Endodermal cell (in vitro differentiated cells): ENCODE measurements around the gene GRIP1. TPM values are rescaled to one million over a fixed set of nuclear protein-coding genes. Genes with fewer than 3 reads are reported as not detected.

ENCODE experiments used
- DNase-seq: peaks from one replicate; pipeline ENCODE4 v3.0.0-alpha.2; 2017
- H3K27ac ChIP-seq: 2 replicates; pipeline ENCODE4 v1.5.1; 2013; ENCODE audit warnings: mild to moderate bottlenecking, low read depth, low read length, moderate library complexity
- H3K27me3 ChIP-seq: 2 replicates; pipeline ENCODE4 v1.6.1; 2013; ENCODE audit warnings: mild to moderate bottlenecking, low read length, moderate library complexity; ENCODE audit not compliant: insufficient read depth, control insufficient read depth, poor library complexity, severe bottlenecking
- H3K36me3 ChIP-seq: 2 replicates; pipeline ENCODE4 v1.7.0; 2013; ENCODE audit warnings: mild to moderate bottlenecking, low read length, moderate library complexity; ENCODE audit not compliant: control insufficient read depth, insufficient read depth
- H3K4me1 ChIP-seq: one replicate; pipeline ENCODE4 v1.7.0; 2013; ENCODE audit warnings: low read length; ENCODE audit not compliant: control insufficient read depth, insufficient read depth
- H3K4me3 ChIP-seq: 2 replicates; pipeline ENCODE4 v1.5.1; 2013; ENCODE audit warnings: mild to moderate bottlenecking, low read length, moderate library complexity
- H3K9ac ChIP-seq: 2 replicates; pipeline ENCODE4 v1.6.1; 2013; ENCODE audit warnings: mild to moderate bottlenecking, low read length, moderate library complexity; ENCODE audit not compliant: poor library complexity, severe bottlenecking; ENCODE audit errors: extremely low read depth
- H3K9me3 ChIP-seq: 2 replicates; pipeline ENCODE4 v1.6.1; 2013; ENCODE audit warnings: mild to moderate bottlenecking, low read length, moderate library complexity; ENCODE audit not compliant: control insufficient read depth
- H3K27ac Mint-ChIP-seq: 2 replicates; pipeline ENCODE4 v1.8.0; 2020; ENCODE audit warnings: mixed read lengths
- H3K27me3 Mint-ChIP-seq: 2 replicates; pipeline ENCODE4 v1.8.0; 2021; ENCODE audit warnings: mild to moderate bottlenecking, mixed read lengths; ENCODE audit not compliant: insufficient read depth
- H3K36me3 Mint-ChIP-seq: 2 replicates; pipeline ENCODE4 v1.8.0; 2020; ENCODE audit warnings: low read depth, mixed read lengths
- H3K4me1 Mint-ChIP-seq: 2 replicates; pipeline ENCODE4 v1.8.0; 2020; ENCODE audit warnings: mixed read lengths
- H3K4me3 Mint-ChIP-seq: 2 replicates; pipeline ENCODE4 v1.8.0; 2020; ENCODE audit warnings: mild to moderate bottlenecking, moderate library complexity, mixed read lengths
- H3K9me3 Mint-ChIP-seq: 2 replicates; pipeline ENCODE4 v1.8.0; 2020; ENCODE audit warnings: mild to moderate bottlenecking, mixed read lengths
- CTCF ChIP-seq: fragments of 200-600 bp; sonication (generic); conservative IDR thresholded peaks from 2 replicates; pipeline ENCODE4 v1.5.0; 2021; ENCODE audit warnings: antibody characterized with exemption, mild to moderate bottlenecking
- WGBS, 2 experiments: methylation state at CpG; one replicate each; pipeline versions ENCODE4 v1.1.5 to v1.1.7; 2013; ENCODE audit warnings: missing lambda C conversion rate in 2 of 2, mixed read lengths in 1 of 2; ENCODE audit not compliant: insufficient coverage in 1 of 2, insufficient read length in 1 of 2; 5-methylcytosine and 5-hydroxymethylcytosine counted together
- total RNA-seq, 2 donors: library from RNA; stranded (reverse); fragmentation: NEBNext Ultra II Directional in 1 of 2; extraction: Animal tissue kit (Norgen Biotek cat#: 25700) in 1 of 2; gene quantifications; 2 replicates in 1 of 2; 3 replicates in 1 of 2; pipeline ENCODE4 v1.2.1, GENCODE V29; 2021

GRIP1 gene
- total RNA-seq, 2 donors from 2014 or later, result 41.0 to 47.6 TPM

GRCh38 chr12:66393890-66394289 lies 285.0 kb downstream of the GRIP1 start:
- Mint-ChIP-seq H3K27ac (no peak overlapping the region), H3K36me3 (peaks cover 13% of the 10 kb centered on the region), H3K9me3 (no peaks in the 10 kb centered on the region), H3K27me3 (no peaks in the 10 kb centered on the region), H3K4me1 (no peaks in the 10 kb centered on the region), H3K4me3 (no peak overlapping the region)
- DNase-seq, result no peak
- H3K9me3 ChIP-seq, result no peaks in the 10 kb centered on the region
- no peak overlapping the region for H3K9ac ChIP-seq
- no peaks in the 10 kb centered on the region for H3K27me3 ChIP-seq
- H3K36me3 ChIP-seq, result no peaks in the 10 kb centered on the region
- 68% methylated on average over 4 of the region's 5 CpGs for WGBS, 2 experiments
- no peak overlapping the region for H3K4me3 ChIP-seq
- H3K27ac ChIP-seq, result no peak overlapping the region
- no peaks in the 10 kb centered on the region for H3K4me1 ChIP-seq
- TF ChIP-seq CTCF, result no peak

GRCh38 chr12:66392266-66392915 lies 286.5 kb downstream of the GRIP1 start:
- Mint-ChIP-seq H3K4me3 (no peak overlapping the region), H3K36me3 (peaks cover 13% of the 10 kb centered on the region), H3K9me3 (no peaks in the 10 kb centered on the region), H3K27me3 (no peaks in the 10 kb centered on the region), H3K27ac (no peak overlapping the region), H3K4me1 (no peaks in the 10 kb centered on the region)
- H3K4me1 ChIP-seq, result no peaks in the 10 kb centered on the region
- no peak overlapping the region for H3K4me3 ChIP-seq
- H3K9me3 ChIP-seq, result no peaks in the 10 kb centered on the region
- no peaks in the 10 kb centered on the region for H3K27me3 ChIP-seq
- H3K36me3 ChIP-seq, result no peaks in the 10 kb centered on the region
- H3K9ac ChIP-seq, result no peak overlapping the region
- no peak overlapping the region for H3K27ac ChIP-seq
- DNase-seq, result no peak
- WGBS, 2 experiments, result 85 to 88% methylated on average over 2 to 5 of the region's 6 CpGs
- no peak for TF ChIP-seq CTCF

GRCh38 chr12:66388517-66388916 lies 290.4 kb downstream of the GRIP1 start:
- Histone ChIP-seq H3K27me3 (no peaks in the 10 kb centered on the region), H3K4me3 (no peak overlapping the region), H3K27ac (no peak overlapping the region), H3K36me3 (no peaks in the 10 kb centered on the region), H3K9ac (no peak overlapping the region), H3K9me3 (no peaks in the 10 kb centered on the region), H3K4me1 (no peaks in the 10 kb centered on the region)
- no peak overlapping the region for H3K27ac Mint-ChIP-seq
- no peaks in the 10 kb centered on the region for H3K9me3 Mint-ChIP-seq
- 73 to 87% methylated on average over 2 of the region's 2 CpGs for WGBS, 2 experiments
- H3K4me3 Mint-ChIP-seq, result no peak overlapping the region
- DNase-seq, result no peak
- peak; percentile 21 for TF ChIP-seq CTCF
- no peaks in the 10 kb centered on the region for H3K4me1 Mint-ChIP-seq
- no peaks in the 10 kb centered on the region for H3K27me3 Mint-ChIP-seq
- H3K36me3 Mint-ChIP-seq, result peaks cover 21% of the 10 kb centered on the region
